WTC11 (cell line): Measurements from ENCODE around the gene CABLES1. TPM values are rescaled to one million over a fixed set of nuclear protein-coding genes. Genes with fewer than 3 reads are reported as not detected.

Experiments
- ATAC-seq: fragments of 200-7000 bp; cut with Tn5 transposase; 2 replicates; pipeline ENCODE4 v1.10.0; 2021; ENCODE audit warnings: mild to moderate bottlenecking, moderate library complexity
- CTCF ChIA-PET: fragments of 300-600 bp; sonication (Branson Sonifier 250); formaldehyde crosslinking; loops from one replicate; lab custom pipeline; 2021; ENCODE audit warnings: antibody characterized with exemption; lab: Charles Lee
- POLR2A ChIA-PET: fragments of 350-600 bp; sonication (Branson Sonifier 250); formaldehyde crosslinking; loops from one replicate; lab custom pipeline; 2021; ENCODE audit warnings: antibody characterized with exemption; lab: Charles Lee
- DNase-seq: peaks from one replicate; pipeline ENCODE4 v3.0.0; 2021; ENCODE audit warnings: low spot score
- H3K27ac Mint-ChIP-seq: 2 replicates; pipeline ENCODE4 v1.8.0; 2021; ENCODE audit warnings: mixed read lengths
- H3K27me3 Mint-ChIP-seq: 2 replicates; pipeline ENCODE4 v1.8.0; 2021; ENCODE audit warnings: low read depth, mild to moderate bottlenecking, moderate library complexity, mixed read lengths
- H3K36me3 Mint-ChIP-seq: 2 replicates; pipeline ENCODE4 v1.8.0; 2021; ENCODE audit warnings: mixed read lengths
- H3K4me1 Mint-ChIP-seq: 2 replicates; pipeline ENCODE4 v1.8.0; 2022; ENCODE audit warnings: mixed read lengths
- H3K4me3 Mint-ChIP-seq: 2 replicates; pipeline ENCODE4 v1.8.0; 2021; ENCODE audit warnings: mild to moderate bottlenecking, moderate library complexity, mixed read lengths
- H3K9me3 Mint-ChIP-seq: 2 replicates; pipeline ENCODE4 v1.8.0; 2021; ENCODE audit warnings: mixed read lengths
- CTCF ChIP-seq: fragments of 200-600 bp; IDR thresholded peaks from 2 replicates; pipeline ENCODE4 v1.8.0; 2022; ENCODE audit warnings: antibody characterized with exemption
- E2F5 ChIP-seq: sonication (generic); formaldehyde crosslinking; IDR thresholded peaks from 2 replicates; pipeline ENCODE4 v1.8.1; 2022; ENCODE audit warnings: mild to moderate bottlenecking, moderate library complexity, missing genetic modification reagents
- EMX1 ChIP-seq: fragments of 250-450 bp; sonication (Bioruptor Pico); IDR thresholded peaks from 2 replicates; pipeline ENCODE4 v1.8.0; 2021; ENCODE audit warnings: mild to moderate bottlenecking
- FOXP1 ChIP-seq: sonication (generic); formaldehyde crosslinking; IDR thresholded peaks from 2 replicates; pipeline ENCODE4 v1.8.0; 2022; ENCODE audit warnings: missing genetic modification reagents, mild to moderate bottlenecking, moderate library complexity, borderline replicate concordance
- GTF2I ChIP-seq: fragments of 250-450 bp; sonication (Bioruptor Pico); conservative IDR thresholded peaks from 2 replicates; pipeline ENCODE4 v1.4.0; 2021; ENCODE audit warnings: mild to moderate bottlenecking
- NR1H2 ChIP-seq: sonication (generic); formaldehyde crosslinking; IDR thresholded peaks from 2 replicates; pipeline ENCODE4 v1.9.0; 2021; ENCODE audit warnings: mild to moderate bottlenecking, moderate library complexity, missing genetic modification reagents
- SMAD4 ChIP-seq: sonication (generic); formaldehyde crosslinking; IDR thresholded peaks from 2 replicates; pipeline ENCODE4 v1.8.0; 2022; ENCODE audit warnings: mild to moderate bottlenecking, missing genetic modification reagents
- SP1 ChIP-seq: sonication (generic); formaldehyde crosslinking; conservative IDR thresholded peaks from 2 replicates; pipeline ENCODE4 v1.8.1; 2022; ENCODE audit warnings: missing genetic modification reagents
- ZBTB43 ChIP-seq: sonication (generic); formaldehyde crosslinking; IDR thresholded peaks from 2 replicates; pipeline ENCODE4 v1.8.1; 2023; ENCODE audit warnings: mild to moderate bottlenecking, missing genetic modification reagents
- ZNF232 ChIP-seq: sonication (generic); formaldehyde crosslinking; IDR thresholded peaks from 2 replicates; pipeline ENCODE4 v1.8.0; 2022; ENCODE audit warnings: mild to moderate bottlenecking, missing genetic modification reagents
- ZNF317 ChIP-seq: sonication (generic); formaldehyde crosslinking; IDR thresholded peaks from 2 replicates; pipeline ENCODE4 v1.8.1; 2023; ENCODE audit warnings: low read depth, mild to moderate bottlenecking, moderate library complexity, missing genetic modification reagents, borderline replicate concordance
- ZNF396 ChIP-seq: fragments of 250-450 bp; sonication (Bioruptor Pico); IDR thresholded peaks from 2 replicates; pipeline ENCODE4 v1.8.0; 2021; ENCODE audit warnings: mild to moderate bottlenecking, moderate library complexity, borderline replicate concordance
- ZNF425 ChIP-seq: fragments of 250-450 bp; sonication (Bioruptor Pico); conservative IDR thresholded peaks from 2 replicates; pipeline ENCODE4 v1.9.0; 2021; ENCODE audit warnings: mild to moderate bottlenecking
- ZNF532 ChIP-seq: fragments of 250-450 bp; sonication (Bioruptor Pico); IDR thresholded peaks from 2 replicates; pipeline ENCODE4 v1.9.0; 2021; ENCODE audit warnings: mild to moderate bottlenecking, borderline replicate concordance
- ZSCAN18 ChIP-seq: fragments of 250-450 bp; sonication (Bioruptor Pico); IDR thresholded peaks from 2 replicates; pipeline ENCODE4 v2.1.2; 2022; ENCODE audit warnings: mild to moderate bottlenecking, moderate library complexity
- total RNA-seq: library from RNA; stranded (reverse); gene quantifications from 3 replicates; pipeline ENCODE4 v1.2.3, GENCODE V29; 2021

The CABLES1 gene
- total RNA-seq, 1 experiment from 2014 or later, result 17.0 TPM

- TF ChIP-seq ZNF425 (CRISPR knock-in tag) (no peak), FOXP1 (CRISPR knock-in tag) (no peak), ZNF317 (CRISPR knock-in tag) (no peak), ZSCAN18 (no peak)
Observed at GRCh38 chr18:23176701-23177432, 41.6 kb downstream of the CABLES1 start (continued).

GRCh38 chr18:23177433-23178072, 42.3 kb downstream of the CABLES1 start:
- POLR2A ChIA-PET, result no interaction called here
- Mint-ChIP-seq H3K36me3 (no peaks in the 10 kb centered on the region), H3K4me1 (peaks cover 54% of the 10 kb centered on the region), H3K4me3 (no peak overlapping the region), H3K27ac (peak overlapping the region; percentile 35), H3K9me3 (no peaks in the 10 kb centered on the region), H3K27me3 (no peaks in the 10 kb centered on the region)
- ATAC-seq, result peak; percentile 40
- CTCF ChIA-PET, result interaction anchor here (0.8 to 1.1 kb wide), 2 partner anchors 11 to 30 kb away, joined by 3 read pairs; no protein-coding TSS in a partner anchor
- no peak for TF ChIP-seq GTF2I (CRISPR knock-in tag)
- no peak for TF ChIP-seq ZNF532
- TF ChIP-seq EMX1, result no peak
- TF ChIP-seq ZBTB43 (CRISPR knock-in tag), result no peak
- no peak for TF ChIP-seq CTCF
- TF ChIP-seq ZNF232 (CRISPR knock-in tag), result no peak
- TF ChIP-seq ZNF396 (CRISPR knock-in tag), result no peak
- TF ChIP-seq SMAD4, result no peak
- TF ChIP-seq SP1 (CRISPR knock-in tag), result no peak
- no peak for TF ChIP-seq NR1H2 (CRISPR knock-in tag)
- no peak for TF ChIP-seq E2F5 (CRISPR knock-in tag)
- DNase-seq, result no peak
